Activated CD8-positive, alpha-beta T cell treated with anti-CD3 and anti-CD28 coated beads, Interleukin-2, amount 10 ng/mL, durations not matched to agents 7 days and 5 days (primary cell): Measurements from ENCODE around the gene NGF. TPM values are rescaled to one million over a fixed set of nuclear protein-coding genes. Genes with fewer than 3 reads are reported as not detected.

Experiments used
- ATAC-seq: fragments of 150-1000 bp; cut with Tn5 transposase; one replicate; pipeline ENCODE4 v1.10.0; 2021; ENCODE audit warnings: moderate library complexity
- CTCF ChIA-PET: fragments of 350-600 bp; sonication (Branson Sonifier 250); formaldehyde crosslinking; loops from one replicate; lab custom pipeline; 2021; ENCODE audit warnings: antibody characterized with exemption; lab: Charles Lee
- POLR2A ChIA-PET: fragments of 350-600 bp; sonication (Branson Sonifier 250); formaldehyde crosslinking; loops from one replicate; lab custom pipeline; 2021; ENCODE audit warnings: antibody characterized with exemption; lab: Charles Lee
- DNase-seq: peaks from one replicate; pipeline ENCODE4 v3.0.0-alpha.2; 2020
- H3K27ac Mint-ChIP-seq: one replicate; pipeline ENCODE4 v1.8.0; 2021; ENCODE audit warnings: mild to moderate bottlenecking, mixed read lengths
- H3K27me3 Mint-ChIP-seq: one replicate; pipeline ENCODE4 v1.8.0; 2021; ENCODE audit warnings: low read depth, mixed read lengths
- H3K36me3 Mint-ChIP-seq: one replicate; pipeline ENCODE4 v1.8.0; 2021; ENCODE audit warnings: low read depth, mixed read lengths
- H3K4me1 Mint-ChIP-seq: one replicate; pipeline ENCODE4 v1.8.0; 2021; ENCODE audit warnings: low read depth, mixed read lengths
- H3K4me3 Mint-ChIP-seq: one replicate; pipeline ENCODE4 v1.8.0; 2021; ENCODE audit warnings: mild to moderate bottlenecking, mixed read lengths
- H3K9me3 Mint-ChIP-seq: one replicate; pipeline ENCODE4 v1.8.0; 2022; ENCODE audit warnings: mixed read lengths; ENCODE audit not compliant: insufficient read depth
- total RNA-seq, 2 experiments: library from RNA; stranded (reverse); gene quantifications; one replicate each; pipeline ENCODE4 v1.2.3, GENCODE V29; 2021

The NGF gene
- total RNA-seq, 2 experiments from 2014 or later, result not detected

DNA sequence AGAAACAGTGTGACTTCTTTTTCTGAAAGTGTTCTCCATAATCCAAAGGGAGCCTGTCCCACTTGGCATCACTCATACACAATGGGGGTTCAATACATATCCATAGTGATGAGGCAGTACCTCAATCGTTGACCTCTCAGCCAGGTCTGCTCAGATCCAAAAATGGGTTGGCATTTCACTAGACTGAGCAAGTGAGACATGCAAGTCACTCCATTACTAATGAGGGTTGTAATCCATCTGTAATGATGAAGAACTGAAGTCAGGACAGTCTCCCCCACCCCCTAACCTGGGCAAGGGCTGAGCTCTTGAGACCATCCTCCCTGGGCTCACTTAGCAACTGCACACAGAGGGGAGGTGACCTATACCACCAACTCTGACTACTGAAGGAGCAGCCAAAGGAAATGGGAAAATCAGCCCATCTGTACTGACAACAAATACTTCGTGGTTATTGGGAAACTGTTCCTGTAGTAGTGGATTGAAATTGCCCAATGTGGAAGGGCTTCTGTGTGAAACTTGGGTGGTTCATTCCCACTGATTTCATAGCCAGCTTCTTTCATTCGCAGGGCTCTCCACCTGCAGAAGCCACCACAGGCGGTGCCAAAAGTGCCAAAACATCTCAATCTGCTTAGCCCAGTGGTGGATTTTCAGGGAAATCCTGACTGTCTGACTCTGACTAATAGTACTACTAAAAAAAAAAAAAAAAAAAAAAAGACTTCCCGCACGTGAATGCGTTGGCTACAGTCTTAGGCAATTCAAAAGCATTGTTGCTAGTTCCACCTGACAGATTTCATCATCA is 5.0 kb downstream of the NGF start:
- Mint-ChIP-seq H3K27ac (no peak overlapping the region), H3K36me3 (no peaks in the 10 kb centered on the region), H3K4me1 (no peaks in the 10 kb centered on the region), H3K27me3 (peaks cover 24% of the 10 kb centered on the region), H3K4me3 (no peak overlapping the region), H3K9me3 (no peaks in the 10 kb centered on the region)
- DNase-seq (no peak), ATAC-seq (no peak)
- POLR2A ChIA-PET, result no interaction called here
- CTCF ChIA-PET, result no interaction called here

DNA sequence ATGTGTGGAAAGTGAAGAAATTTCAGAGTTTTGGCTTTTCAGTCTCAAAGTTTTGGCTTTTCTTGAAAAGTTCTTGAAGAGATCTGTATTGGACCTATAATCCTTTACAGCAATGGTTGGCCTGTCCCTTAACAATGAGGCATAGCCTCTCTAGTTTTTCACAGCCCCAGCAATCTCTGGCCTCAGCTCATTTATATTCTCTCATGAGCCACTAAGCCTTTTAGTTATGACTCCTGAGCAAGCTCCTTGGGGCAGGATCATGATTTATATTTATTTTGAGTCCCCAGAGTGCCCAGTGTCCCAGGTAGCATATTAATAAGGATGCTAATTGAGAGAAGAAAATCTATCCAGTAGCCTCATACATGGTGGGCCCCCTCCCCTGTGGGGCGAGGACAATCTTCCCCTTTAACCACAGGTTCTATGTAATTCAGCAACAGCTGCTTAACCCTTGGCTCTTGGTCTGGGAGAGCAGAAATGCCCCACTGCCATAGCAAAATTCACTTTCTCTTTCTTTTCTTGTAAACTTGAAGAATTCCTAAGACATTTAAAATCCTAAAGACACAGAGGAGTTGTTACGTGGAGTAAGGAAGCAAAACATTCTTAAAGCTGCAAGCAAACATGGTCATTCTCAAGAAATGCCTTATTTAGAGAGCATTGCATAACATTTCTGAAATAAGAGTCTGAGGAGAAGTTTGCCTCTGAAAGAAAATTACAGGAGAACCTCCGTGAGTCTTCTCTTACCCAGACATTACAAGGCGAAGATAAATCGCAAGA is 6.3 kb downstream of the NGF start:
- Mint-ChIP-seq H3K9me3 (no peaks in the 10 kb centered on the region), H3K27ac (no peak overlapping the region), H3K4me1 (no peaks in the 10 kb centered on the region), H3K4me3 (no peak overlapping the region), H3K36me3 (no peaks in the 10 kb centered on the region), H3K27me3 (peaks cover 13% of the 10 kb centered on the region)
- DNase-seq (no peak), ATAC-seq (no peak)
- POLR2A ChIA-PET, result no interaction called here
- CTCF ChIA-PET, result no interaction called here

DNA sequence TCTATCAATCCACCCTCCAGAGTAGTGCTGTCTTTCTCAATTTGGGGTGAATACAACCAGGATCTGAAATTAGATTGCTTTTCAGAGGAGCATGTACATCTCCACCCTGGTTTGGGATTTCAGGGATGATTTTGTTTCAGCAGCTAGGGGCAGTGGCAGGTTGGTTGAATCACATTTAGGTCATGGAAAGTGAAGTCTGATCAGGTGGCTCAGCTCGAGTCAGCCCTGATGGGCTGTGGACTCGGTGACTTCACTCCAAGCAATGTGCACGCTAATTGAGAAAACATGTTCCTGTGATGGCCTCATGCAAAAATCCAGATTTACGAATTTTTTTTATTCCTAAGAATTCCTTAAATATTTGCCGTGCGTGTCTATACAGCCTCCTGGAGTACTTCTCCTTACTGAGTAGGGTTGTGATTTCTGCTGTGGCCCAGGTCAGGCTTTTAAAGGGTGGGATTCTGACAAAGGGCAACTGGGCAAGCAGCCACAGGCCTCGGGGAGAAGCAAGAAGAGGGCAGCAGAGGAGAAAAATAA is 7.5 kb downstream of the NGF start:
- Mint-ChIP-seq H3K9me3 (no peaks in the 10 kb centered on the region), H3K27me3 (peaks cover 6% of the 10 kb centered on the region), H3K4me1 (no peaks in the 10 kb centered on the region), H3K36me3 (no peaks in the 10 kb centered on the region), H3K27ac (no peak overlapping the region), H3K4me3 (no peak overlapping the region)
- ChIA-PET POLR2A (no interaction called here), CTCF (no interaction called here)
- ATAC-seq (no peak), DNase-seq (no peak)

DNA sequence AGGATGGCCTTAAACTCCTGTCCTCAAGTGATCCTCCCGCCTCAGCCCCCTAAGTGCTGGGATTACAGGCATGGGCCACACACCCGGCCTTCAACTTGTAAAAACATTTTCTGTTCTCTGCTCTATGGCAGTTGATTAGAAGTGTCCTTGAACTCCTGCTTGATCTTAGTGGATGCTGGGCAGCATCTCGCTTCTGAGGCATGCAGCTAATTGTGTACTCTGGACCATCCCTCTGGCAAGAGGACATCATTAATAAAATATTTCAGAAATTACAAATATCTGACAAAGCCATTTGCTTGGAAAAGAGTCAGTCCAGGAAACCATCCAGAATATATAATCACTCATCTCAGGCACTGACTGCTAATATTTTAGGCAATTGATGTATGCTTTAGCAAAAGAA is 8.1 kb downstream of the NGF start:
- ATAC-seq (no peak), DNase-seq (no peak)
- no peaks in the 10 kb centered on the region for H3K36me3 Mint-ChIP-seq
- no peak overlapping the region for H3K4me3 Mint-ChIP-seq
- ChIA-PET POLR2A (no interaction called here), CTCF (no interaction called here)
- peaks cover 6% of the 10 kb centered on the region for H3K27me3 Mint-ChIP-seq
- no peak overlapping the region for H3K27ac Mint-ChIP-seq
- H3K9me3 Mint-ChIP-seq, result no peaks in the 10 kb centered on the region
- no peaks in the 10 kb centered on the region for H3K4me1 Mint-ChIP-seq

DNA sequence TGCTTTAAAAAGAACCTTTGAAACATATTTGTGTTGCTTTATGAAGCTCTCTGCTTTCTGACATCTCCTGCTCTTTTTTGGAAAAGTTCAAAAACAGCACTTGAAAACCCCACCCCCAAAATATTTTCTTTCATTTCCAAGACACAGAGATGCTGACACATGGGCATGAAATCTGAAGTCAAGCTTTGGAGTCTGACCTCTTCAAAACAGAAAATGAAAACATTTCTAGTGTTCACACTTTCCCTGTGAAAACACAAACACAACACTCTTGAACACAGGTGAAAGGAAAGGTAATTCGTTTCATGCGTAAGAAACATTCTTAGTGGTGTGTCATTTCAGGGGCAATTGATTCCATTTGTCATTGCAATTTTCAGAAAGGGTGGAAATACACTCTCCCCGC is 10.8 kb downstream of the NGF start:
- no peak overlapping the region for H3K27ac Mint-ChIP-seq
- no peak overlapping the region for H3K4me3 Mint-ChIP-seq
- DNase-seq, result no peak
- H3K36me3 Mint-ChIP-seq, result no peaks in the 10 kb centered on the region
- H3K4me1 Mint-ChIP-seq, result no peaks in the 10 kb centered on the region
- ChIA-PET CTCF (no interaction called here), POLR2A (no interaction called here)
- H3K9me3 Mint-ChIP-seq, result no peaks in the 10 kb centered on the region
- peaks cover 6% of the 10 kb centered on the region for H3K27me3 Mint-ChIP-seq
- ATAC-seq, result no peak

DNA sequence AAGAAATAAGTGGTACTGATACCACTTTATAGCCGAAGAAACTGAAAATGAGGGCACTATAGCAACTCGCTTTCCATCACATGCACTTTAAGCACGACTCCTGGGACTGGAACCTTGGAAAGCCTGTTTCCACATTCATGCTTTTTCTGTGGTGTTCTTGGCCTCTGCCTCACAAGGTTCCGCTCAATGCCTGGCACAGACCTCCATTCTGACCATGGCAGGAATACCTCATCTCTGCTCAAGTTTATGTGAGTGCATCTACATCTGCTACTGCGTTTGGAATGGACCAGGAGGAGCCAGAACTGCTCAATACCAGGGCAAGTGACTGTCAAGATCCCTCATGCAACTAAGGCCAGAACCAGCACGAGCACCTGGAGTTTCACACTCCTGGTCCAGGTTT is 11.6 kb downstream of the NGF start:
- no peak overlapping the region for H3K4me3 Mint-ChIP-seq
- no peaks in the 10 kb centered on the region for H3K4me1 Mint-ChIP-seq
- H3K36me3 Mint-ChIP-seq, result no peaks in the 10 kb centered on the region
- peaks cover 6% of the 10 kb centered on the region for H3K27me3 Mint-ChIP-seq
- no peak for DNase-seq
- no peak overlapping the region for H3K27ac Mint-ChIP-seq
- ChIA-PET POLR2A (no interaction called here), CTCF (no interaction called here)
- H3K9me3 Mint-ChIP-seq, result no peaks in the 10 kb centered on the region
- ATAC-seq, result no peak

DNA sequence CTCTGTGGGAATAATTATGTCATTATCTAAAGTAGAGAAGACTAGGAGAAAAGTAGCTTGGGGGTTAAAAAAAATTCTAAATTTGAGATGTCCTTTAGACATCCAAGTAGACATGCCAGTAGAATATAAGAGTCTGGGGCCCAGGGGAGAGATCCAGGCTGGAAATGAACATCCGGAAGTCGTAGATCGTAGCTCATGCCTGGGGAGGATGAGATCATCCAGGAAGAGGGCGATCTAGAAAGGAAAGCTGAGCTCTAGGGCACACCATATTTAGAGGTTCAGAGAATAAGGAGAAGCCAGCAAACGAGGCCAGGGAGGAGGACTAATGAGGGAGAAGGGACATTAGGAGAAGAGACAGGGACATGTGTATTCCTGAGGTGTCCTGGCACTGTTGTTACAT is 12.2 kb downstream of the NGF start:
- no peaks in the 10 kb centered on the region for H3K4me1 Mint-ChIP-seq
- DNase-seq (no peak), ATAC-seq (no peak)
- H3K4me3 Mint-ChIP-seq, result no peak overlapping the region
- H3K36me3 Mint-ChIP-seq, result no peaks in the 10 kb centered on the region
- H3K9me3 Mint-ChIP-seq, result no peaks in the 10 kb centered on the region
- ChIA-PET CTCF (no interaction called here), POLR2A (no interaction called here)
- no peak overlapping the region for H3K27ac Mint-ChIP-seq
- H3K27me3 Mint-ChIP-seq, result peaks cover 6% of the 10 kb centered on the region

DNA sequence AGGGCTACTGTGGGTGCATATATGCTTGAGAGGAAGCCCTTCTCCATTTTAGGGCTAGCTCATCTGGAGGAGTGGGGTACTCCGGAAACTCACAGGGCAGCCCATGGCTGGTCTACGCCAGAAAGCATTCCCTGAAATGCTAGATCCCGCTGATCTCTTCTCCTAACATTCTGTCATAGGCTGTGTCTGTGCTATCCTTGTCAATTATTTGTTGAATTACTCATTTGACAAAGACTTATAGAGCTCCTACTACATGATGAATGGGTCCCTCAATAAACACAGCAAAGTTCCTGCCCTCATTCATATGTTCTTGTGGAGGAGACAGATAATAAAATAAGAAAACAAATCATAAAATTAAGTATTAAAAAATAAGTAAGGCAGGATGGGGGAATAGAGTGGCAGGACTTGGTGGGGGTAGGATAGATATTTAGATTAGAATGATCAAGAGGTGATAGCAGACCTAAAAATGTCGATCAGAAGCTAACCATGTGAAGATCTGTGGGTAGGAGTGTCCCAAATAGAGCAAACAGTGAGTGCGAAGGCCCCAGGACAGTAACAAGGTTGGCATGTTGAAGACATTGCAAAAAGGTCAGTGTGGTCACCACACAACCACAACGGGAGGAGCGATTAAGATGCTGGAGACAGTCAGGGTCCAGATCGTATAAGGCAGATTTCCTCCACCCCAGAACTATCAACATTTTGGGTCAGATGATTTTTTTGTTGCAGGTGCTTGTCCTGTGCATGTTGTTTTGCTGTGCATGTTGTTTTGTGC is 13.2 kb downstream of the NGF start:
- ATAC-seq, result no peak
- POLR2A ChIA-PET, result no interaction called here
- CTCF ChIA-PET, result no interaction called here
- Mint-ChIP-seq H3K4me1 (no peaks in the 10 kb centered on the region), H3K27ac (no peak overlapping the region), H3K4me3 (no peak overlapping the region), H3K9me3 (no peaks in the 10 kb centered on the region), H3K27me3 (peaks cover 6% of the 10 kb centered on the region), H3K36me3 (no peaks in the 10 kb centered on the region)
- DNase-seq, result no peak

DNA sequence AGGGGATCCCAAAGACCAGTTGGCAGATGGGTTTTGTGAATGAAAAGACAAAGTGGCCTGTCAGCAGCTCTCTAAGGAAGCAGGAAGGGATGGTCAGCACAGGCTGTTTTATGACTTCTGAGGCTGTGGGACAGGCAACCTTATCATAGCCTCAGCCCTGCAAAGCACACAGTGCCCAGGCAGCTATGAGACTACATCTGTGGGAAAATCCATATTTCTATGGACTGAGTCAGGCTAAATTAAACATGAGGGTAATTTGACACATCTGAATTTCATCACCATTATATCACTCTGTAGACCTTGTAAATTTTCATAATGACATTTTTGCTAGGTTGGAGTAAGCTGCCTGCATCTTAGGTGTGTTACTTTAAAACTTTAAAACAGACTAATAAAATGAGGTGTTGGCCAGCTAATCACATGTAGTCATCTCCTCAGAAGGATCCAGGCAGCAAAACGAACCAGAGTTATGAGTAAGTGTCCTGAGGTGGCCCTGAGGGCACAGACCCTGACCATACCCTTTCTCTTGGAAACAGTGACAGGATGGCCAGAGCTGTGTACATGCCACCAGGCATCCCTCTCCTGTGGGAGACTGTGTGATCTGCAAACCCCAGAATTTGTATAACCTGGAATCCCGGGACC is 14.6 kb downstream of the NGF start:
- ChIA-PET POLR2A (no interaction called here), CTCF (no interaction called here)
- Mint-ChIP-seq H3K27me3 (no peaks in the 10 kb centered on the region), H3K27ac (no peak overlapping the region), H3K4me1 (no peaks in the 10 kb centered on the region), H3K36me3 (no peaks in the 10 kb centered on the region), H3K9me3 (no peaks in the 10 kb centered on the region), H3K4me3 (no peak overlapping the region)
- ATAC-seq, result no peak
- DNase-seq, result no peak

DNA sequence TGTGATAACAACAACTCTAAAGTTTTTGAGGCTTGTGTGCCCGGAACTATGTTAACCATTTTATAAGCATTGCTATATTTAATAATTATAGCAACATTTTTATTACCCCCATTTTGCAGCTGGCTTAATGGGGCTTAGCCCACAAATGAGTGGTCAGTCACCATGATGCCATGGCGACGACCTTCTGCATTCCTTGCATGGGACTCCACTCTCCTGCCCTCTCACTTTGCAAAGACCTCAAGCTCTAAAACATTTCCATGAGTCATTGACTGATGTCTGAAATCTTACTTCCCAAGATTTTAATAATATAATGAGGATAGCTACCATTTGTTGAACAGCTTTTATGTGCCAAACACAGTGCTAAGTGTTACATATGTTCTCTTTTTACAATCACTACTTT is 15.4 kb downstream of the NGF start:
- H3K27me3 Mint-ChIP-seq, result no peaks in the 10 kb centered on the region

DNA sequence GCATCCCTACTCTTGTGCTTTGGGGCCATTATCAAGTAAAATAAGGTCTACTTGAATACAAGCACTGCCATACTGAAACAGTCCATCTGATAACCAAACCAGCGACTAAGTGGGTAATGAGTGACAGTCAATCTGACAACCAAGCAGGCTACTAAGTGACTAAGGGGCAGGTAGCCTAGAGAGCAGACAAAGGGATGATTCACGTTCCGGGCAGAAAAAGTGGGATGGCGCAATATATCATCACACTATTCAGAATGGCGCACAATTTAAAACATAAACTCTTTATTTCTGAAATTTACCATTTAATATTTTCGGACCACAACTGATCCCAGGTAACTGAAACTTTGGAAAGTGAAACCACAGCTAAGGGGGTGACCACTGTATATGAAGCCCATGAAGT is 17.7 kb downstream of the NGF start:
- Mint-ChIP-seq H3K9me3 (no peaks in the 10 kb centered on the region), H3K27me3 (no peaks in the 10 kb centered on the region), H3K27ac (no peak overlapping the region), H3K4me3 (no peak overlapping the region), H3K4me1 (no peaks in the 10 kb centered on the region), H3K36me3 (no peaks in the 10 kb centered on the region)
- ChIA-PET POLR2A (no interaction called here), CTCF (no interaction called here)
- ATAC-seq (no peak), DNase-seq (no peak)

More for the DNA sequence above, 15.4 kb downstream of the NGF start:
- POLR2A ChIA-PET, result no interaction called here
- no peaks in the 10 kb centered on the region for H3K36me3 Mint-ChIP-seq
- H3K4me1 Mint-ChIP-seq, result no peaks in the 10 kb centered on the region
- ATAC-seq, result no peak
- CTCF ChIA-PET, result no interaction called here
- no peak for DNase-seq
- no peaks in the 10 kb centered on the region for H3K9me3 Mint-ChIP-seq
- no peak overlapping the region for H3K4me3 Mint-ChIP-seq
- H3K27ac Mint-ChIP-seq, result no peak overlapping the region
